Measurements from ENCODE around the gene GGCX.

DNA sequence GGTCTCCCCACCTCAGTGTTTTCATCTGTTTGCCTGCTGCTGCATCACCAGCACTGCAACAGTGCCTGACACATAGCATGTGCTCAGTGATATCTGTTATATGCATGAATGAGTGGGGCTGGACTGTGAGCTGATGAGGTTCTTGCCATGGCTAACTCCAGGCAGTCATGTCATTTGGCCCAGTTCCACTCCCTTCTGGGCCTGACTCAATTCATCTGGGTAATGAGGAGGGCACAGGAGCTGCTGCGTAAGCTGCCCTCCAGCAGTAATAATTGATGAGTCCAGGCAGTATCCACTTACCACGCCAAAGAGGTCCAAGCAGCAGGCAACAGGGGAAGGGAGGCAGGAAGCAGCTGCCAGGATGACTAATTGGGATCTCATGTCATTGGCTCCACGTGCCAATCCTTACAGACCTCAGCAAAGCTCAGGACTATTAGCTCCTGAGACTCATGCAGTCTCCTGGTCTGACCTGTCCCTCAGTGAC lies 56.5 kb downstream of the GGCX start:
- TF ChIP-seq CTCF (IDR thresholded peaks at IDR 0.05; ENCODE audit: low read depth, low read length, poor library complexity, severe bottlenecking) (no peak), EZH2phosphoT487 (IDR thresholded peaks at IDR 0.05; ENCODE audit: borderline replicate concordance, low read length) (no peak)

Measured in DOHH2 (cell line).